HFFc6 (cell line): Measurements from ENCODE around the gene NT5E. TPM values are rescaled to one million over a fixed set of nuclear protein-coding genes. Genes with fewer than 3 reads are reported as not detected.
A peak's percentile ranks its signal among the peaks of the same experiment; 100 is the strongest.

Experiments used
- DNase-seq: peaks from one replicate; pipeline ENCODE4 v3.0.0-alpha.2; 2018
- H3K27ac Mint-ChIP-seq: 2 replicates; pipeline ENCODE4 v1.8.0; 2020; ENCODE audit warnings: mild to moderate bottlenecking, mixed read lengths
- H3K27me3 Mint-ChIP-seq: 2 replicates; pipeline ENCODE4 v1.8.0; 2021; ENCODE audit warnings: mild to moderate bottlenecking, moderate library complexity, mixed read lengths; ENCODE audit not compliant: insufficient read depth
- H3K36me3 Mint-ChIP-seq: 2 replicates; pipeline ENCODE4 v1.8.0; 2021; ENCODE audit warnings: low read depth, mixed read lengths
- H3K4me1 Mint-ChIP-seq: 2 replicates; pipeline ENCODE4 v1.8.0; 2020; ENCODE audit warnings: low read depth, mixed read lengths
- H3K4me3 Mint-ChIP-seq: 2 replicates; pipeline ENCODE4 v1.8.0; 2020; ENCODE audit warnings: mild to moderate bottlenecking, moderate library complexity, mixed read lengths
- H3K9me3 Mint-ChIP-seq: 2 replicates; pipeline ENCODE4 v1.8.0; 2020; ENCODE audit warnings: mild to moderate bottlenecking, mixed read lengths
- total RNA-seq, 6 experiments: library from RNA; stranded (reverse); fragmentation: NEBNext Ultra II Directional; extraction: Animal tissue kit (Norgen Biotek cat#: 25700); gene quantifications; 2 replicates in 1 of 6; 3 replicates in 5 of 6; pipeline ENCODE4 v1.2.3, GENCODE V29; 2021
- TF ChIP-seq, protein P1 (sequence below): fragments of 200-600 bp; sonication (generic); IDR thresholded peaks from 2 replicates; pipeline ENCODE4 v1.5.0; 2021; ENCODE audit warnings: antibody characterized with exemption, mild to moderate bottlenecking

The NT5E gene
- total RNA-seq, 6 experiments from 2014 or later = 263 to 375 (median 316) TPM

DNA sequence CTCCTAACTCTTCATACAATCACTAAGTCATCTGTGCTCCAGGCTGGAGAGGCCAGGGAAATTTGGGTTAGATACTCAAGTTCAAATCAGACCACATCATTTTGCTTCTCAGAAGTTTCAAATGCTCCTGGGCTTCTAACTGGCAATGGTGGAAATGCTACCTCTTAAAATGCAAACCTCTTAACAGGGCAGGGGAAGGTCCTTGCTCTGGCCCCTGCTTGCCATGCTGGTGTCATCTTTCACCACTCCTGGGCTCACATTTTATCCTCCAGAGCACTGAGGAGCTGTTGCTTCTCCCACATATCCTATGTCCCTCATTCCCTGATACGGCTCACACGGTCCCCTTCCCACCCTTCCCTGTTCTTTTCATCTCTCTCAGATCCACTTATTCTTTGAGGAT is 41.8 kb upstream of the NT5E start:
- Mint-ChIP-seq H3K27me3 (no peaks in the 10 kb centered on the region), H3K36me3 (no peaks in the 10 kb centered on the region), H3K9me3 (no peaks in the 10 kb centered on the region), H3K4me1 (peaks cover 65% of the 10 kb centered on the region), H3K27ac (no peak overlapping the region), H3K4me3 (no peak overlapping the region)
- no peak for DNase-seq
- TF ChIP-seq, protein P1, sequence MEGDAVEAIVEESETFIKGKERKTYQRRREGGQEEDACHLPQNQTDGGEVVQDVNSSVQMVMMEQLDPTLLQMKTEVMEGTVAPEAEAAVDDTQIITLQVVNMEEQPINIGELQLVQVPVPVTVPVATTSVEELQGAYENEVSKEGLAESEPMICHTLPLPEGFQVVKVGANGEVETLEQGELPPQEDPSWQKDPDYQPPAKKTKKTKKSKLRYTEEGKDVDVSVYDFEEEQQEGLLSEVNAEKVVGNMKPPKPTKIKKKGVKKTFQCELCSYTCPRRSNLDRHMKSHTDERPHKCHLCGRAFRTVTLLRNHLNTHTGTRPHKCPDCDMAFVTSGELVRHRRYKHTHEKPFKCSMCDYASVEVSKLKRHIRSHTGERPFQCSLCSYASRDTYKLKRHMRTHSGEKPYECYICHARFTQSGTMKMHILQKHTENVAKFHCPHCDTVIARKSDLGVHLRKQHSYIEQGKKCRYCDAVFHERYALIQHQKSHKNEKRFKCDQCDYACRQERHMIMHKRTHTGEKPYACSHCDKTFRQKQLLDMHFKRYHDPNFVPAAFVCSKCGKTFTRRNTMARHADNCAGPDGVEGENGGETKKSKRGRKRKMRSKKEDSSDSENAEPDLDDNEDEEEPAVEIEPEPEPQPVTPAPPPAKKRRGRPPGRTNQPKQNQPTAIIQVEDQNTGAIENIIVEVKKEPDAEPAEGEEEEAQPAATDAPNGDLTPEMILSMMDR = no peak

DNA sequence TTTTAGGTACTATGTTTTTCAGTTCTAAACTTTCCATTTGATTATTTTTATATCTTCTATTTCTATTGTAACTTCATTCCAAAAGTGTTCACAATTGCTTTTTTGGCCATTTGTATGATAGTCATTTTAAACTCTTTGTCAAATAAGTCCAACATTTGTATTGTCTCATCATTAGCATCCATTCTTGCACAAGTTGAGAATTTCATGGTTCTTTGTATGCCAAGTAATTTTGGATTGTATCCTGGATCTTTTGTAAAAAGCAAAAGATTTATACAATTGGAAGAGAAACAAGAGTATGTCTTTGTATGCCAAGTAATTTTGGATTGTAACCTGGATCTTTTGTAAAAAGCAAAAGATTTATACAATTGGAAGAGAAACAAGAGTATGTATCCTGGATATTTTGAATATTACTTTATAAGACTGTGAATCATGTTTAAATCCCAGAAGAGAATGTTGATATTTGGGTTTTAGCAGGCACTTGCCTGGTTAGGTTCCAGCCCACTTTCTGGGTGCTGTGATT is 36.9 kb upstream of the NT5E start:
- H3K4me1 Mint-ChIP-seq = peaks cover 62% of the 10 kb centered on the region
- H3K27ac Mint-ChIP-seq = no peak overlapping the region
- H3K36me3 Mint-ChIP-seq = peaks cover 10% of the 10 kb centered on the region; the same call in 1 of the 2 replicates
- no peaks in the 10 kb centered on the region for H3K27me3 Mint-ChIP-seq
- DNase-seq = no peak
- TF ChIP-seq, protein P1 = no peak
- no peaks in the 10 kb centered on the region for H3K9me3 Mint-ChIP-seq
- H3K4me3 Mint-ChIP-seq = no peak overlapping the region

DNA sequence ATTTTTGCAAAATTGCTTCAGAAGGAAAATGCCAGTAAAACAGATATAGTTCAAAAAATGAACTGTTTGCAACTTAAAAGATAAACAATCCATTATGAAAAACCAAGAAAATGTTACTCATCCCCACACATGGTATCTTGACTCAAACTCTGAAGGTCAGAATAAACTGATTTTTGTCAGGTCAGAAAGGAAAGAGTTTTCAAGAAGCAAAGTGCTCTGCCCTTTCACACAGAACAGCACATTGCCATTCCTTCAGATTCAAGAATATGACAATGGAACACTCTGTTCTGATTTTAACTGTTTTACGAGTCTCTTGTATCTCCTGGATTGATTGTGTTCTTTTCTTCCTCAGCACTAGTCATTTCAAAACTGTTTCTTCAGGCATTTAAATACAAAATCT is 33.8 kb upstream of the NT5E start:
- peak; percentile 24 for DNase-seq
- H3K9me3 Mint-ChIP-seq = no peaks in the 10 kb centered on the region
- H3K27ac Mint-ChIP-seq = peak overlapping the region; percentile 74
- peaks cover 17% of the 10 kb centered on the region; the same call in 1 of the 2 replicates for H3K36me3 Mint-ChIP-seq
- peaks cover 86% of the 10 kb centered on the region for H3K4me1 Mint-ChIP-seq
- no peaks in the 10 kb centered on the region for H3K27me3 Mint-ChIP-seq
- TF ChIP-seq, protein P1 = no peak
- peak overlapping the region; percentile 54 for H3K4me3 Mint-ChIP-seq

DNA sequence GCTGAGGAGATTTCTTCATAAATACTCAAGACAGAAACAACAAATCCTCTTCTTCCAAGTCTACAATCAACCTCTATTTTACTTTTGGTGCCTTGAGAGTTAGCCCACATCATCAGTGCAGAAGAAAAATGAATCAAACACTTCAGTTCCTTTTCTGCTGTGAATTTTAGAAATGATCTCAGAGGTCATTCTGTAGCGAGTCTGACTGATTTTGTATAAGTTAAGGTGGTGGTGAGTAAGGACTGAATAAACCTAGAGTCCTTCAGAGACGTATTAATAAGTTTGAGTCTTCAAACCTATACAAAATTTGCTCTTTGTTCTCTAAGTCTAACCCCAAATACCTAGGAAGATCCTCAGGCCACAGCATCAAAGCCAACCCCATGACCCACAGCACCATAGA is 33.1 kb upstream of the NT5E start:
- H3K36me3 Mint-ChIP-seq = peaks cover 17% of the 10 kb centered on the region; the same call in 1 of the 2 replicates
- no peak for DNase-seq
- H3K9me3 Mint-ChIP-seq = no peaks in the 10 kb centered on the region
- H3K27me3 Mint-ChIP-seq = no peaks in the 10 kb centered on the region
- H3K4me1 Mint-ChIP-seq = peaks cover 93% of the 10 kb centered on the region
- H3K4me3 Mint-ChIP-seq = peak overlapping the region; percentile 54; the same call in 1 of the 2 replicates
- TF ChIP-seq, protein P1 = no peak
- H3K27ac Mint-ChIP-seq = peak overlapping the region; percentile 74

DNA sequence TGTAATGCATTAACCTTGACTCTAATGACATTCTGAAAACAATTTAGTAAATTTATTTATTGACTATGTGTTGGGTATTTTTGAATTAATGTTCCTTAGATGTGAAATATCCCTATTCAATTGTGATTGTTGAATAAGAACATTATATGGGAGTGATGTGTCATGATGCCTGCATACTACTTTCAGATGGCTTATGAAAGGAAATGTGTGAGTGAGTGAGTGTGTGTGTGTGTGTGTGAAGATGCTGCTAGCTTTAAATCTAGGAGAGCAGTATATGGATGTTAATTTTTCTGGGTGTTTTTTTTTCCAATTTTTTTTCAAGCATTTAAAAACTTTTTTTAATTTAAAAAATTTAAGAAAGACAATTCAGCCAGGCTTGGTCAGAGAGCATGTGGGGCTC is 32.5 kb upstream of the NT5E start:
- peaks cover 95% of the 10 kb centered on the region for H3K4me1 Mint-ChIP-seq
- peak overlapping the region; percentile 74 for H3K27ac Mint-ChIP-seq
- H3K27me3 Mint-ChIP-seq = no peaks in the 10 kb centered on the region
- TF ChIP-seq, protein P1 = no peak
- peaks cover 17% of the 10 kb centered on the region; the same call in 1 of the 2 replicates for H3K36me3 Mint-ChIP-seq
- H3K9me3 Mint-ChIP-seq = no peaks in the 10 kb centered on the region
- peak; percentile 51 for DNase-seq
- H3K4me3 Mint-ChIP-seq = peak overlapping the region; percentile 17; the same call in 1 of the 2 replicates
